ENCODE measurements around the gene HPN.
"Not testable (repeated sequence)": the region's sequence is repeated elsewhere in the genome, so short reads cannot be mapped to it uniquely, and the experiment has no call there.

The HPN gene

DNA sequence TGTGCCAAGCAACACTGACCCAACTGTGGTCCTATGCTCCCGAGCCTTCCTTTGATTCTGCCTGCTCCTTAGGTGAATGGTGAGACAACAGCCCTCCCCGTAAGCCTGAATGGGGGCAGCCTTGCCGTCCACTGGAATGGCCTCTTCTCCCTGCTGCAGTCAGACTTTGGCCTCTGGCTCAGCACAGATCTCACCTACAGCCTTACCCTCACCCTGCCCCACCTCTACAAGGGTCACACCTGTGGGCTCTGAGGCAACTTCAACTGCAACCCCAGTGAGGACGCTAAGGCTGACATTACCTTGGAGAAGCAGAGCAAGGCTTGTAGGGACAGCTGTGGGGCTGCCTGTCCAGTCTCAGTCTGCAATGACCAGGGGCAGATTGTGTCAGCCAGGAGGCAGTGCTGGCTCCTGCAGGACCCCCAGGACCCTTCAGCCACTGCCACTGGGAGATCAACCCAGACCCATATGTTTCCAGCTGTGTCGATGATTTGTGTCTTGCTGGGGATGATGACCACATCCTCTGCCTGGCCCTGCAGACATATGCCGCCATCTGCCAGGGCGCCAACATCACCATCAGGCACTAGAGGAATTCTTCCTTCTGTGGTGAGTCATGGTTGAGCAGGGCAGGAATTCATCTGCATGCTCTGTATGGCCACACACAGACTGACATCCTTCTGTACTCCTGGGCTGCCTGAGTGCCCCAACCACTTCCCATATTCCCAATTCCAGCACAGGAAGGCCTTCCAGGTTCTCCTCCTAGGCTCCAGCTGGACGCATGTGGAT, 46.8 kb downstream of the HPN start:
- no peak for DNase-seq

DNA sequence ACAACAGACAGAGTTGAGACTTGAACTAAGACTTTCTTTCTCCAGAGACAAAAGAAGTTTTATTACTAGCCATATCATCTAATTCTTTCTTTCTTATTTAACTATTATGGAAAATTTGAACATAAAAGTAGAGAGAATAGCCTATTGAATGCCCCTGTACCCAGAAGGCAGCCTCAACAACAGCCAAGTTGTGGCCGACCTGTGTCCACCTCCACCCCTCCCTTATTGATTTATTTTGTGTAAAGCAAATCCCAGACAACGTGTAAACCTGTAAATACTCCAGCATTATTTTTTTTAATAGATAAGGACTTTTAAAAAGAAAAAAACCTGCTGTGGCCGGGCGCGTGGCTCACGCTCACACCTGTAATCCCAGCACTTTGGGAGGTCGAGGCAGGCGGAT, 48.0 kb downstream of the HPN start:
- no peak for DNase-seq

DNA sequence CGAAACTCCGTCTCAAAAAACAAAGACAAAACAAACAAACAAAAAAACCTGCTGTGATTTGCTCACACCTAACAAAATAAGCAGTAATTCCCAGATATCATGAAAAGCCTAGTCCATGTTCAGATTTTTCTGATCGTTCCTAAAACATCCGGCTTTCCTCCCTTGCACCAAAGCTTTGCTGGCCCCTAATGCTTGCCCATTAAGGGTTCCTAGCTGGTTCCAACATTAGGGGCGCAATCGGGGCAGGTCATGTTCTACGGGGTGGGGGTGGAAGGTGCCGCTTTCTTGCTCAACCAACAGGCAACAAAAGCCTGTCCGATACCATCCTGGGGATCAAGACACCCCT, 48.6 kb downstream of the HPN start:
- no peak for DNase-seq

DNA sequence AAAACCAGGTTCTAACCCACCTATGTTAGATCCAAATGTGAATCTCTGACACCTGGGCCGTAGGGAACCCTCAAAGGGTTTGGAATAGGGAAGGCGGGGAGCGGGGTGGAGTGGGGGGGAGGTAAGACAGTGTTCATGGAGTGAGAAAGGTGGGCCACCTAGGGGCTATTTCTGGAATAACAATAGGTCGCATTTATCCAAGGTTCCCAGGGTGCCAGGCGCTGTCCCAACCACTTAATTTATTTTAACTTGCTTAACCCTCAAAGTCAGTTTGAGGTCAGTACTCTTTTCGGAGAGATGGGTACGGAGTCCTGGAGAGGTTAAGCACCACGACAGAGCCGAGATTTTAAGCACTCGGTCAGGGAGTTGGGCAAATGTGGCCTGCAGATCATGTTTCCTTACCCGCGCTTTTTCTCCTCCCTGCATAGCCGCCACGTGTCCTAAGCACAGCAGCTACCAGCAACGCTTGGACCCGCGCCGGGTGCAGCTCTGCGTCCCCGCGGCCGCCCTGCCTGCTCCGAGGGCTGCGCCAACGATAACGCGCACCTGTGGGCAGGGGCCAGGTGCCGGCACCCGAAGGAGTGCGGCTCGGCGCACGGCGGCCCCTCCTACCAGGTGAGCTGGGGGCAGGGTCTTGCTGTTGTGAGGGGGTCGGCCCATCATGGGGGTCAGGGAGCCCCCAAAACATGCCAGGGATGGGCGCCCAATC, 49.1 kb downstream of the HPN start:
- no peak for DNase-seq

DNA sequence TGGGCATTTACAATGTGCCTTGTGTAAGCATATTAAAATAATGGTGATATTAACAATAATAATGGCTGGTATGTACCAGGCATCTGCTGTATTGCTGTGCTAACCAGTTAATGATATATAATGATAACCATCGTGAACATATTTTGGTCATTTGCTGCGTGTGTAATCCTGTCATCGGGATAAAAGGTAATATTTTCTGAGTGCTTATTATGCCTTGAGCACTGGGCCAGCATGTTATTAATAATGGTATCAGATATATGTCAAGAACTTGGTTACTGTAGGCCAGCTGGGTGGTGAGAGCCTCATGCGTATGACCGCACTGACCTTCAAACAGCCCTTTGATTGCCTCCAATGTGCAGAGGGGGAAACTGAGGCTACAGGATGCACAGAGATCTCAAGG, 51.9 kb downstream of the HPN start:
- no peak for DNase-seq

DNA sequence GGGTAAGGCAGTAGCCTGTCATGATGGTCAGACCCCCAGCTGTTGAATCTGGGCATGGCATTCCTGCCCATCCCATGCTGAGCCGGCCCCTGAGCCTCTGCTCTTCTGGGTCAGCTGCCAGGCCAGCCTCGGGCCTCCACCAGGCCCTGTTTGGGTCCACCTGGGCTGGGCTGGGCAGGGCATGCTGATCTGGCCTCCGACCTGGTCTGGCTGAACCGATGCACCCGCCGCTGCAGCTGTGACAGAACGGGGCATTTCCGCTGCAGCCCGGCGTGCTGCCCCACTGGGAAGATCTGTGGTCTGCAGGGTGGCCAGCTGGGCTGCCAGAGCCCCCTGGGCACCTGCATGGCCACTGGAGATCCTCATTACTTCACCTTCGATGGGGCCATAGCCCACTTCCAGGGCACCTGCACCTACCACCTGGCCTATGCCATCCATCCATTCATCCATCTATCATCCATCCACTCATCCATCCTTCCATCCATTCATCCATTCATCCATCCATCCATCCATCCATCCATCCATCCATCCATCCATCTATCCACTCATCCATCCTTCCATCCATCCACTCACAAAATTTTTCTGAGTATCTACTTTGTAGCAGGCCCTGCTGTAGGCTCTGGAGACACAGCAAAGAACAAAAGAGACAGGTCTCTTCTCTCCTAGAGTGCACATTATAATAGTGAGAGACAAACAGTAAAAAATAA, 52.6 kb downstream of the HPN start:
- no peak for DNase-seq

DNA sequence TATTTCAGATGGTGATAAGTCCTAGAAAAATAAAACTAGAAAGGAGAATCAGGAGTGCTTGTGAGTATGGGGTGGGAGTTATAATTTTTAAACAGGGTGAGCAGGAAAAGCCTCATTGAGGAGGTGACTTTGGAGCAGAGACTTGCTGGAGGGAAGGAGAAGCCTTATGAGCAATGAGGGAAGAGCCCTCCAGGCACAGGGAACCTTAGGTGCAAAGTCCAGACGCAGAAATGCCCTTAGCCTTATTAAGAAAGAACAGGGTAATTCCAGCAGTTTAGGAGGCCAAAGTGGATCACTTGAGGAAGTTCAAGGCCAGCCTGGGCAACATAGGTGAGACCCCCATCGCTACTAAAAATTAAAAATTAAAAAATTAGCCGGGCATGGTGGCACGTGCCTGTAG, 53.1 kb downstream of the HPN start:
- DNase-seq, result no peak

DNA sequence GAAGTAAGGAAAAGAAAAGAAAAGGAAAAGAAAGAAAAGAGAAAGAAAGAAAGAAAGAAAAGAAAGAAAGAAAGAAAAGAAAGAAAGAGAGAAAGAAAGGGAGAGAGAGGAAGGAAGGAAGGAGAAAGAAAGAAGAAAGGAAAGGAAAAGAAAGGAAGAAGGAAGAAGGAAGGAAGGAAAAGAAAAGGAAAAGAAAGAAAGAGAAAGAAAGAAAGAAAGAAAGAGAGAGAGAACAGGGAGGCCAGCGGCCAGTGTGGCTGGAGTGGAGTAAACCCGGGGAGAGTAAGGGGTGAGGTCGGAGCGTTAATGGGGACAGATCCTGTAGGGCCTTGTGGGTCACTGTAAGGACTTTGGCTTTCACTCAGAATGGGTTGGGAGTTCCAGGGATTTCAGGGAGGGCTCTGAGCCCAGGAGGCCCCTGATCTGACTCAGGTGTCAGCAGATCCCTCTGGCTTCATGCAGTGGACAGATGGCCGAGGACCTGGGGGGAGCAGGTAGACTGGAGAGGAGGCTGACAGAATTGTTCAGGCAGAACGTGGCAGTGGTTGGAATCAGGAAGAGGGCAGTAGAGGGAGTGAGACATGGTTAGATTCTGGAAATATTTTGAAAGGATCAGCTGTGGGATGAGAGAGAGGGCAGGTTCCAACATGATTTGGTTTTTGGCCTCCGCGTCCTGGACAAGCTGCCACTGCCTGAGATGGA, 54.3 kb downstream of the HPN start:
- no peak for DNase-seq

DNA sequence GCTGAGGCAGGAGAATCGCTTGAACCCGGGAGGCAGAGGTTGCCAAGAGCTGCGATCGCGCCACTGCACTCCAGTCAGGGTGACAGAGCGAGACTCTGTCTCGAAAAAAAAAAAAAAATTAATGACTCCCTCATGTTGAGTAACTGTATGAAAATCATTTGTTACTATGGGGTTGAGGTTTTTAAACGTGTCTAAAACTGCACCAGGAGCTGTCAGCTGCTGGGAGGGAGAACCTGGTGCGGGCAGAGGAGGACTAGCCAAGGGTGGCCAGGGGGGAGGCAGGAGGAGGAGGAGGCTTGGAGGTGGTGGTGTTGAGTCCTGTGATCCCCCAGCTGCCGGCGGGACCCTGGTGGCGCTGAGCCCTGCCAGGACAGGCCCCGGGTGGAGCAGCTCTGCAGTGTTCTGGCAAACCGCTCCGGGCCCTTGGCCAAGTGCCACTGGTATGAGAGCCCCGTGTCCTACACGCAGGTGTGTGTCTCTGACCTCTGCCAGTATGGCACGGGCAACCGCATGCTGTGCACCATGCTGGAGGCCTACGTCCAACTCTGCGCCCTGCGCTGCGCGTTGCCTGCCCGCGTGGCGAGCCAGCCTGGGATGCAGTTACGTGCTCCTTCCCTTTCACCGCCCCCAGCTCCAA, 57.0 kb downstream of the HPN start:
- no peak for DNase-seq

DNA sequence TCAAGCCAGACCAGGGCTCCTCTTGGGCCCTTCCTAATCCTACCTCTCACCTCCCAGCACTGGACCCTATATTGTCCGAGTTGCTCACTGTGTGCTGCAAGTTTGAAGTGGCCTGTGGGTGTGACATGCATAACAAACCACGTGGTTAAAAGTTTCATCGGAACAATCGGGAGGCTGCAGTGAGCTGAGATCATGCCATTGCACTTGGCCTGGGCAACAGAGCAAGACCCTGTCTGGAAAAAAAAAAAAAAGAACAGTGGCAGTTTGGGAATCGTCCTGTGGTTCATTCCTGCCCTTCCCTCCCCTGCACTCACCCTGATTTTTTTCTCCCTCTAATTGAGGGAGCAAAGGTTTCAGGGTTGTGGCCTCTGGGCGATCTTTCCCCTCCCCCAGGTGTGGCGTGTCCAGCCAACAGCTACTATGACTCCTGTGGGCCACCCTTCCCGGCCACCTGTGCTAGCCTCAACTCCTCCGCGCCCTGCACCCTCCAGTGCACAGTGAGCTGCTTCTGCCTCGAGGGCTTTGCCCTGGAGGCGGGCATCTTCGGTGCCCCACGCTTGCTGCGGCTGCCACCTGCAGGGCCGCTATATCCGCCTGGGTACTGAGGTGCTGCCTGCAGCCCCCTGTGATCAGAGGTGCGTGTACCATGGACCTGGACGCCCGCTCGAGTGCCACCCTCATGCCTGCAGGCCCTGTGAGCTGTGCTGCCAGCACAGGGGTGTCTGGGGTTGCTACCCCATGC, 57.8 kb downstream of the HPN start:
- DNase-seq, result no peak

DNA sequence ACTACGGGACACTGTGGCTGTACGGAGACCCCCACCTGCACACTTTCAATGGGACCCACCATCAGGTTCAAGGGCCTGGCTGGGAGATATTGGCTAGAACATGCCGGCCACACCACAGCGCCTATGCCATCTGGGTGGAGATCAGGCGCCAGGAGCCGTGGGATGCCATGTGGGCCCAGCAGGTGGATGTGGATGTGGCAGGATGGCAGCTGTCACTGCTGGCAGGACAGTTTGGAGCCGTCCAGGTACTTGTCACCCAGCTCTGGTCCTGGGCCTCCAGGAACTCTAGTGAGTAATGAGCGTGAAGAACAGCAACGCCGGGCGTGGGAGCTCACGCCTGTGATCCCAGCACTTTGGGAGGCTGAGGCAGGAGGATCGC, 58.4 kb downstream of the HPN start:
- no peak for DNase-seq

DNA sequence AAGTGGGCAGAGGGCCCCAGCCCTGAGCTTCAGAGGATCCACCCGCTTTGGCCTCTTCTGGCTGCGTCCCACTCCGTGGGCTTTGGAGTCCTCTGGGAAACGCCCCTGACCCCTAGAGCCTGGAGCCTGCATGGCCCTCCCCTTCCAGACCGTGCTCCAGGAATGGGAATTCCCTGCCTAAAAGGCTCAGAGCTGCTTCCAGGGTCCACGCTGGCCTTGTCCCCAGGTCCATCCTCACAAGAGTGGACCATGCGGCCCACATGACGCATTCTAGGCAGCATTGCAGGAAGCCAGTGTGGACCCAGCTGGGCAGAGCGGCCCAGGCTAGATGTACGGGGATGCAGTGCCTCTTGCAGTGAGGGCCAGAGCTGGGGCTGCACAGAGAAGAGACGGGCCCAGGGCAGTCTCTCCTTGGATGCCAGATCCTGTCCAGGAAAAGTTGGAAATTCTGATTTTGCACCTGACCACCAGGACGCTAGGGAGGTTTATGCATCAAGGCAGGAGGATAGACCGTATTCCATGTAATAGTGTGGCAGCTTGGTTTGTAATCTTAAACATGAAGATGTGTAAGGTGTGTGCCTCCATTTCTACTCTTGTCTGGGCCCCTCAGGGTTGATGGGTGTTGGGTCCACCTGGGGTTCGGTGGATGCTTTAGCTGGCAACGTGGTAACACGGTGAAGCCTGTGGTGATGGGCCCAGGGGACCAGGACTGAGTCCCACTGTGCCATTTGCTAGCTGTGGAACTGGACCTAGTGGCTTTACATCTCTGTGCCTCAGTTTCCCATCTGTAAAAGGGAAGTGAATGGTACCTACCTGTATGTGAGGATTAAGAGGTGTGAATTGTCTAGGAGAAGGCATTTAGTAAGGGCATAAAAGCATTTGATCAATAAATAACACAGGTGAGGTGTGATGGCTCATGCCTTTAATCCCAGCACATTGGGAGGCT, 59.3 kb downstream of the HPN start:
- no peak for DNase-seq

DNA sequence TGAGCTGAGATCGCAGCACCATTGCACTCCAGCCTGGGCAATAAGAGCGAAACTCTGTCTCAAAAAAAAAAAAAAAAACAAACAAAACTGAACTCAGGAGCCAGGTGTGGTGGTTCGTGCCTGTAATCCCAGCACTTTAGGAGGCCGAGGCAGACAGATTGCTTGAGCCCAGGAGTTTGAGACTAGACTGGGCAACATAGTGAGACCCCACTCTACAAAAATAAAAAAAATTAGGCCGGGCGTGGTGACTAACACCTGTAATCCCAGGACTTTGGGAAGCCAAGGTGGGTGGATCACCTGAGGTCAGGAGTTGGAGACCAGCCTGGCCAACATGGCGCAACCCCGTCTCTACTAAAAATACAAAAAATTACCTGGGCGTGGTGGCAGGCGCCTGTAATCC, 60.4 kb downstream of the HPN start:
- DNase-seq, result not testable (repeated sequence)

DNA sequence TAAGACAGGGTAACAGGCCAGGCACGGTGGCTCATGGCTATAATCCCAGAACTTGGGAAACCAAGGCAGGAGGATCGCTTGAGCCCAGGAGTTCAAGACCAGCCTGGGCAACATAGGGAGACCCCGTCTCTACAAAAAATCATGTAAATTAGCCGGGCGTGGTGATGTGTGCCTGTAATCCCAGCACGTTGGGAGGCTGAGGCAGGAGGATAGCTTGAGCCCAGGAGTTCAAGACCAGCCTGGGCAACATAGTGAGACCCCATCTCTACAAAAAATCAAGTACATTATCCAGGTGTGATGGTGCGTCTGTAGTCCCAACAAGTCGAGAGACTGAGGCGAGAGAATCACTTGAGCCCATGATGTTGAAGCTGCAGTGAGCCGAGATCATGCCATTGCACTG, 62.1 kb downstream of the HPN start:
- DNase-seq, result not testable (repeated sequence)

DNA sequence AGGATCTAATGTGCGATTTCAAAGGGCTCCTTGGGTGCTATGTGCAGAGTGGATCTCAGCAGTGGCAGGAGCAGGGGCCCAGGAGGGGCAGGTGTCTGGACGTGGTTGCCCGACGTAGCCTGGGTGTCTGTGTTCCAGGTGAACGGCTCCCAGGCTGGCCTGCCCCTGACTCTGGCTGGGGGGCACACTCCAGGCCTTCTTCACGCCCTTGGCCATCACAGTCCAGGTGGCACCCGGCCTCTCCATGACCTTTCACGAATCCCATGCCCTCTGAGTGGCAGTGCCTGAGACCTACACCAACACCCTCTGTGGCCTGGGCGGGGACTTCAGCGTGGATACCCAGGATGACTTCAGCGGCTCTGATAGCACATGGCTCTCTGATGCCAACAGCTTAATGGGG, 62.8 kb downstream of the HPN start:
- DNase-seq, result no peak

DNA sequence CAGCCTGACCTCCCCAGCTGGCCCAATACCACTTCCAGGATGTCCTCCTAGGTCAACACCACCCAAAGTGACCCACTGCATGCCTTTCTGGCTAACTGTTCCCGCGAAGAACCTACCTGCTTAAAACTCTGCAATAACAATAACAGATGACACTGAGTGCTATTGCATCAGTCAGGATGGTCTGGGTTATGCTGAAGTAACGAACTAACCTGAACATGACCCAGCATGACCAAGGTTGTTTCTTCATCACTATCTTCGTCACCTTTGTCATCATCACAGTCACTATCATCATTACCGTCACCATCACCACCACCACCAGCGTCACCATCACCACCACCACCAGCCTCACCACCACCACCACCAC, 63.5 kb downstream of the HPN start:
- no peak for DNase-seq

DNA sequence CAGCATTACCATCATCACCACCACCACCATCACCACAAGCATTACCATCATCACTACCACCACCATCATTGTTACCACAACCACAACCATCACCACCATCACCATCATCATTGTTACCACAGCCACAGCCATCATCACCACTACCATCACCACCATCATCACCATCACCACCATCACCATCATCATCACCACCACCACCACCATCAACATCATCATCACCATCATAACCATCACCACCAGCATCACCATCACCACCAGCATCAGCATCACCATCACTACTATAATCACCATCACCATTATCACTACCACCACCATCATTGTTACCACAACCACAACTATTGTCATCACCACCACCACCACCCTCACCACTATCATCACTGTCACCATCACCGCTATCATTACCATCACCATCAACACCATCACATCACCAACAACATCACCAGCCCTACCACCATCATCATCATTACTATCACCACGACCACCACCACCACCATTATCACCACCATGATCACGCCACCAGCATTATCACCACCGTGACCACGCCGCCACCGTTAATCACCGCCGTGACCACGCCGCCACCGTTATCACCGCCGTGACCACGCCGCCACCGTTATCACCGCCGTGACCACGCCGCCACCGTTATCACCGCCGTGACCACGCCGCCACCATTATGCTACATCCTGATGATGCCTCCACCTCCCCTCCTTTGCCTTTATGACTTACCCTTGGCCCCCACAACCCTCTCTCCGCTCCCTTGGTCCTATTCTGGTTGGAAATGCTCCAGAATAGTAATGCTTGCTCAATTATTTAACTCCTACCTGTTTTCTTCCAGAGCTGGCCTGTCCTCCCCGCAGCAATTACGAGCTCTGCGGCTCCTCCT, 64.1 kb downstream of the HPN start:
- DNase-seq, result no peak

DNA sequence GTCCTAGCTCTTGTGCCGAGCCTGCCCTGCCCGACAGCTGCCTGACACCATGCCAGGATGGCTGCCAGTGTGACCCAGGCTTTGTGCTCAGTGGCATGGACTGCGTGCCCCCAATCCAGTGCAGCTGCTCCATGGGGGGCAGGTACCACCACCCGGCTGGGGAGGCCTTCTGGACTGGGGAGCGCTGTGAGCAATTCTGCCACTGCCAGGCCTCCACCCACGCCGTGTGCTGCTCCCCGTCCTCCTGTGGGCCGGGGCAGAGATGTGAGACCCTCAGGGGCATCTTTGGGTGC, 64.7 kb downstream of the HPN start:
- DNase-seq, result no peak

DNA sequence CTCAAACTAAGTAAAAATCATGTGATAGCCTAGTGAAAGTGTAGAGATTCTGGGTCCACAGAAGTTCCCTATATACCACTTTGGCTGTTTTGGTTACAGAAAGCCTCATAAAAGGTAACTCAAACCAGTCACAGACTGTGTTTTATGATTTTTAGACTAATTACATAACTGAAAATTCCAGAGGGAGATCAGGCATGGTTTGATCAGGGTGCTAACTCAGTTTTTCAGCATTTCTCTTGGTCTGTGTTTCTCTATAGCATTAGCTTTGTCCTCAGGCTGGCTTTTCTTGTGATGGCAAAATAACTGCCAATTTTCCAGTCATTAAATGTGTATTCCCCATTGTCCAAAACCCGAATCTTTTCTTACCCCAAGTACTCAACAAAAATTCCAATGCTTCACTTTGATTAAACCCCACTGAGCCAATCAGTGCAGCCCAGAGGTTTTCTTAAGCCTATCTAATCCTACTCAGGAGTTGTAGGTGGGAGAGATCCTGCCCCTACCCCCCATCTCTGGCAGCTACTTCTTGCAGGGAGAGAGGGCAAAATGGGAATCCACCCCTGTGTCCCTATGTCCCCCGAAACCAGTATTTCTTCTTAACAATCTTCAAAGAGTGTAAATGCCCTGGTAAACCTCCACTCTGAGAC, 65.5 kb downstream of the HPN start:
- no peak for DNase-seq

DNA sequence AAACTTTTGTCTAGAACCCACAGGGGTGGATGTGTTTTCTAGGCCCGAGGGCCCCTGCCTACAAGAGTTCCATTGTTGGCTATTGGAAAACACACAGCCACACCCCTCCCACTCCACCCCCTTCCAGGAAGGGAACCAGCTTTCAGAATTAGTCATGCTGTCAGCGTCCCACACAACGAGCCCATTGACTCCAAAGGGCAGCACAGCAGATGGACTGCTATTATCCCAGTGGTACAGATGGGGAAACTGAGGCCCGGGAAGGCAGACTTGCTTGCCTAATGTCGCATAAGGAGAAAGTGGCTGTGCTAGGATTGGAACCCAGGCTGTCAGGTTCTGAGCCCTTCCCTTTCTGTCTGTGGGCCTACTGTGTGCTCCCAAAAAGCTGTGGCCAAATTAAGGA, 66.0 kb downstream of the HPN start:
- DNase-seq, result no peak

Measured in NCI-H510A (cell line).